ENCODE data around the gene PRR3.
A peak's percentile ranks its signal among the peaks of the same experiment; 100 is the strongest.

Gene PRR3

GRCh38 chr6:30537931-30538330 lies 19.2 kb upstream of the PRR3 start:
- DNase-seq (ENCODE audit: low read depth in 2 of 2), result no peak

GRCh38 chr6:30541515-30542403 lies 15.3 kb upstream of the PRR3 start:
- peak; percentile 60 to 70 for DNase-seq (ENCODE audit: low read depth in 2 of 2)

- no peak for DNase-seq (ENCODE audit: low read depth in 2 of 2)
These were observed 14.7 kb upstream of the PRR3 start for GRCh38 chr6:30542404-30542725.

GRCh38 chr6:30542915-30543314 lies 14.2 kb upstream of the PRR3 start:
- DNase-seq (ENCODE audit: low read depth in 2 of 2), result no peak

GRCh38 chr6:30543821-30544220 lies 13.3 kb upstream of the PRR3 start:
- no peak for DNase-seq (ENCODE audit: low read depth in 2 of 2)

GRCh38 chr6:30544666-30545272 lies 12.3 kb upstream of the PRR3 start:
- no peak for DNase-seq (ENCODE audit: low read depth in 2 of 2)

- DNase-seq (ENCODE audit: low read depth in 2 of 2), result no peak
These were observed 9.6 kb upstream of the PRR3 start for GRCh38 chr6:30547454-30547853.

- no peak for DNase-seq (ENCODE audit: low read depth in 2 of 2)
These were observed 8.7 kb upstream of the PRR3 start for GRCh38 chr6:30548375-30548774.

- DNase-seq (ENCODE audit: low read depth in 2 of 2), result no peak
These were observed 2.7 kb upstream of the PRR3 start for GRCh38 chr6:30554404-30554803.

- no peak for DNase-seq (ENCODE audit: low read depth in 2 of 2)
These were observed 1.9 kb upstream of the PRR3 start for GRCh38 chr6:30554962-30555815.

GRCh38 chr6:30555816-30556065 lies 1.4 kb upstream of the PRR3 start:
- no peak for DNase-seq (ENCODE audit: low read depth in 2 of 2)

- DNase-seq (ENCODE audit: low read depth in 2 of 2), result peak; percentile 99
These were observed 809 bp upstream of the PRR3 start, which contains the start of gene GNL1 for GRCh38 chr6:30556066-30556905. Gene GNL1, minus strand, starts transcription at chr6:30556489. Its CDS starts 286 bp downstream, at chr6:30556203.

GRCh38 chr6:30557683-30557981 lies 537 bp downstream of the PRR3 start:
- peak in 1 of 2 donors; percentile 50 for DNase-seq (ENCODE audit: low read depth in 2 of 2)

GRCh38 chr6:30560930-30561329 lies 3.8 kb downstream of the PRR3 start:
- DNase-seq (ENCODE audit: low read depth in 2 of 2), result no peak

GRCh38 chr6:30562470-30563425 lies 5.7 kb downstream of the PRR3 start:
- no peak for DNase-seq (ENCODE audit: low read depth in 2 of 2)

GRCh38 chr6:30564114-30564513 lies 7.0 kb downstream of the PRR3 start:
- DNase-seq (ENCODE audit: low read depth in 2 of 2), result no peak

GRCh38 chr6:30565772-30566171 lies 8.7 kb downstream of the PRR3 start:
- no peak for DNase-seq (ENCODE audit: low read depth in 2 of 2)

GRCh38 chr6:30568245-30568644 lies 11.2 kb downstream of the PRR3 start:
- DNase-seq (ENCODE audit: low read depth in 2 of 2), result no peak

- no peak for DNase-seq (ENCODE audit: low read depth in 2 of 2)
These were observed 13.2 kb downstream of the PRR3 start for GRCh38 chr6:30570263-30570662.

- DNase-seq (ENCODE audit: low read depth in 2 of 2), result no peak
These were observed 13.6 kb downstream of the PRR3 start for GRCh38 chr6:30570740-30571074.
